HG03521 (cell line): ENCODE measurements around the gene ERICH3.

Source experiments
- ATAC-seq: cut with Tn5 transposase; IDR thresholded peaks from one replicate; pipeline ENCODE4 v1.9.1; 2021; ENCODE audit warnings: mild to moderate bottlenecking, moderate library complexity; ENCODE audit not compliant: unreplicated experiment

Gene ERICH3

DNA sequence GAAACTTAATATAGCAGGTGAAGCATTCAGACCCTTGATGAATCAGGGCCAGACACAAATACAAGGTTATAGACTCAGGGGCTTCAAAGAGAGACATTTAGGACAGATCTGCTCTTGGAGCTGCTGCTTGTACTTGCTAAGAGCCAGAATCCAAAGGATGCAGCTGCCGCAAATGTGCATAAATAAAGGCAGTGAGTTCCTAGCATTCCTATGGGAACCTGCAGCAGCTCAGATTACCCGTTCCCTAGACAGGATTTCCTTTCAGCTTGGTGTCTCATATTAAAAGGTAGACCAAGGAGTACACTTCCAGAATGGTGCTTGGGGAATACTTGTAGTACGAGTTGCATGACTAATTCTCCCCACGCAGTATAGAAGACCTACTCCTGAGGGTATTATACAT lies 151.4 kb downstream of the ERICH3 start:
- no peak for ATAC-seq
